GM23248 (cell line): ENCODE data around the gene HSF4.

Experiments used
- EZH2 ChIP-seq: fragments of 200-600 bp; sonication (generic); IDR thresholded peaks from 2 replicates; pipeline ENCODE4 v1.6.1; 2018; ENCODE audit warnings: antibody characterized with exemption, mild to moderate bottlenecking; ENCODE audit not compliant: insufficient read depth, poor library complexity, severe bottlenecking
- EZH2phosphoT487 ChIP-seq: fragments of 200-600 bp; sonication (generic); IDR thresholded peaks from 2 replicates; pipeline ENCODE4 v1.6.1; 2018; ENCODE audit warnings: antibody characterized with exemption, moderate library complexity, mild to moderate bottlenecking, low read depth; ENCODE audit not compliant: insufficient read depth

- TF ChIP-seq EZH2 (no peak), EZH2phosphoT487 (no peak)
These were observed 43.8 kb downstream of the HSF4 start for GRCh38 chr16:67208154-67208896.
